GM18517 (cell line): ENCODE results near the gene SMIM17.

Source experiments
- ATAC-seq: cut with Tn5 transposase; IDR thresholded peaks from one replicate; pipeline ENCODE4 v1.9.1; 2021; ENCODE audit warnings: mild to moderate bottlenecking, moderate library complexity; ENCODE audit not compliant: unreplicated experiment

Gene SMIM17

GRCh38 chr19:56642711-56643459 is at the start of gene SMIM17:
Gene SMIM17, plus strand, starts transcription at chr19:56643159. Its CDS starts 2,509 bp downstream, at chr19:56645668.
- no peak for ATAC-seq

- no peak for ATAC-seq
These were observed 48.5 kb upstream of the SMIM17 start for GRCh38 chr19:56594446-56594782.

- peak; percentile 70 for ATAC-seq
These were observed 48.0 kb upstream of the SMIM17 start, which contains the start of gene ZNF71 for GRCh38 chr19:56594783-56595547. Gene ZNF71, plus strand, starts transcription at chr19:56595302. Its CDS starts 6,257 bp downstream, at chr19:56601559.

- no peak for ATAC-seq
These were observed 47.4 kb upstream of the SMIM17 start for GRCh38 chr19:56595548-56595899.

- ATAC-seq: no peak
These were observed 46.3 kb upstream of the SMIM17 start for GRCh38 chr19:56596676-56597075.

- no peak for ATAC-seq
These were observed 45.3 kb upstream of the SMIM17 start for GRCh38 chr19:56597696-56598095.

- no peak for ATAC-seq
These were observed 41.6 kb upstream of the SMIM17 start for GRCh38 chr19:56601375-56601774.

GRCh38 chr19:56603829-56604228 is 39.1 kb upstream of the SMIM17 start:
- ATAC-seq: no peak

- no peak for ATAC-seq
These were observed 34.5 kb upstream of the SMIM17 start for GRCh38 chr19:56608274-56608964.

GRCh38 chr19:56611288-56611687 is 31.7 kb upstream of the SMIM17 start:
- no peak for ATAC-seq

- no peak for ATAC-seq
These were observed 30.2 kb upstream of the SMIM17 start for GRCh38 chr19:56612737-56613136.

GRCh38 chr19:56613639-56614038 is 29.3 kb upstream of the SMIM17 start:
- no peak for ATAC-seq

- ATAC-seq: no peak
These were observed 25.4 kb upstream of the SMIM17 start for GRCh38 chr19:56617531-56617930.

- ATAC-seq: no peak
These were observed 23.8 kb upstream of the SMIM17 start for GRCh38 chr19:56619121-56619520.

- ATAC-seq: no peak
These were observed 20.6 kb upstream of the SMIM17 start for GRCh38 chr19:56622374-56622773.

- ATAC-seq: no peak
These were observed 20.0 kb upstream of the SMIM17 start for GRCh38 chr19:56623006-56623405.

- ATAC-seq: no peak
These were observed 17.3 kb upstream of the SMIM17 start for GRCh38 chr19:56625708-56626107.

GRCh38 chr19:56633021-56633420 is 9.9 kb upstream of the SMIM17 start:
- no peak for ATAC-seq

GRCh38 chr19:56637976-56638555 is 4.9 kb upstream of the SMIM17 start:
- no peak for ATAC-seq

GRCh38 chr19:56639217-56639616 is 3.7 kb upstream of the SMIM17 start:
- no peak for ATAC-seq

- ATAC-seq: no peak
These were observed 549 bp downstream of the SMIM17 start for GRCh38 chr19:56643460-56643955.
